ENCODE data around the gene KMT2D. TPM values are rescaled to one million over a fixed set of nuclear protein-coding genes. Genes with fewer than 3 reads are reported as not detected.

KMT2D gene
- total and polyA plus RNA-seq, 2 of the 8 experiments (the other 6 are each of a cell fraction or from before 2014, with no cell fraction given): 9.1 to 86.3 TPM

GRCh38 chr12:49052451-49053208 lies 8.0 kb downstream of the KMT2D start:
- Histone ChIP-seq H3K4ac (replicated peaks; ENCODE audit: insufficient read length, low read depth, low read length) (no peak overlapping the region), H3K4me1 (replicated peaks in 1 of 4; ENCODE audit: control insufficient read depth in 3 of 4, insufficient read depth in 4 of 4, low read length in 3 of 4) (peaks cover 0 to 20% (median 4%) of the 10 kb centered on the region in 4 experiments; a peak in 6 of 7 replicates), H2BK120ac (replicated peaks; ENCODE audit: low read depth, low read length) (no peak overlapping the region), H3K79me1 (ENCODE audit: low read depth, low read length) (peaks cover 20% of the 10 kb centered on the region), H3K27ac (ENCODE audit: low read depth, low read length) (no peak overlapping the region), H3K23me2 (ENCODE audit: low read depth, low read length) (no peaks in the 10 kb centered on the region), H3K56ac (replicated peaks; ENCODE audit: insufficient read length, low read depth, low read length) (no peak overlapping the region), H4K5ac (ENCODE audit: insufficient read length, low read depth, low read length) (no peak overlapping the region), H3K4me2 (ENCODE audit: insufficient read depth in 1 of 2, low read depth in 2 of 2, low read length in 2 of 2) (no peak overlapping the region), H3K18ac (ENCODE audit: extremely low read depth, low read length) (no peak overlapping the region), H3K14ac (ENCODE audit: insufficient read length) (no peak overlapping the region), H3K4me3 (ENCODE audit: extremely low read depth in 1 of 4, insufficient read depth in 2 of 4, low read depth in 3 of 4, low read length in 4 of 4) (no peak overlapping the region), H3K23ac (ENCODE audit: insufficient read length) (no peak overlapping the region), H2BK12ac (ENCODE audit: low read depth, low read length) (no peak overlapping the region), H2BK5ac (ENCODE audit: low read depth, low read length) (no peak overlapping the region), H3K9me3 (ENCODE audit: insufficient read depth in 2 of 2, low read depth in 1 of 2, low read length in 1 of 2) (no peaks in the 10 kb centered on the region), H4K91ac (replicated peaks; ENCODE audit: insufficient read length, low read length) (no peak overlapping the region), H2BK15ac (ENCODE audit: low read length) (no peak overlapping the region), H3K9ac (replicated peaks in 1 of 4; ENCODE audit: extremely low read depth in 1 of 4, low read depth in 3 of 4, low read length in 3 of 4) (no peak overlapping the region), H4K20me1 (replicated peaks in 1 of 2; ENCODE audit: control insufficient read depth in 1 of 2, insufficient read depth in 2 of 2, low read length in 2 of 2) (peaks cover 30 to 61% of the 10 kb centered on the region in 2 experiments), H3K79me2 (ENCODE audit: control insufficient read depth in 1 of 2, insufficient read depth in 2 of 2, low read length in 2 of 2) (peaks cover 29 to 42% of the 10 kb centered on the region in 2 experiments), H2BK20ac (ENCODE audit: low read length) (no peak overlapping the region), H3K36me3 (ENCODE audit: control insufficient read depth in 2 of 4, insufficient read depth in 4 of 4, low read length in 3 of 4) (peaks cover 46 to 76% (median 70%) of the 10 kb centered on the region in 4 experiments), H2AK5ac (ENCODE audit: low read depth, low read length) (no peak overlapping the region), H2AFZ (ENCODE audit: low read length) (no peak overlapping the region), H3K27me3 (replicated peaks in 1 of 4; ENCODE audit: control insufficient read depth in 3 of 4, extremely low read depth in 1 of 4, insufficient read depth in 3 of 4, low read length in 3 of 4) (no peaks in the 10 kb centered on the region), H4K8ac (ENCODE audit: extremely low read depth, insufficient read depth, low read length) (no peak overlapping the region)
- ChIA-PET POLR2A (ENCODE audit: partially characterized antibody) (interaction anchor here (0.6 to 1.0 kb wide), 3 partner anchors 8 to 18 kb away, joined by 3 read pairs; no protein-coding TSS in a partner anchor), CTCF (ENCODE audit: partially characterized antibody) (interaction anchor here (0.9 kb wide), 1 partner anchor 9 kb away, joined by 3 read pairs; no protein-coding TSS in a partner anchor)
- FAIRE-seq (no peak), DNase-seq (ENCODE audit: low read depth in 1 of 2, low spot score in 2 of 2) (no peak)
- TF ChIP-seq YY1 (IDR thresholded peaks at IDR 0.05; ENCODE audit: low read depth, low read length) (no peak), KDM5A (IDR thresholded peaks at IDR 0.05; ENCODE audit: low read length) (no peak)
- WGBS, 2 experiments (ENCODE audit: extremely low coverage in 1 of 2, insufficient coverage in 1 of 2, insufficient read length in 1 of 2, insufficient replicate concordance in 2 of 2, low coverage in 1 of 2, low lambda C conversion rate in 2 of 2, missing lambda C conversion rate in 1 of 2): 92% methylated on average over 14 of the region's 16 CpGs; no CpG with 5 or more reads in 1 of the 2 experiments

Data from H1 (cell line).